Vagina (tissue), 2 donors: ENCODE measurements around the gene DLG3. TPM values are rescaled to one million over a fixed set of nuclear protein-coding genes. Genes with fewer than 3 reads are reported as not detected.

Source experiments
- DNase-seq, 2 donors: peaks; one replicate each; pipeline ENCODE4 v3.0.0-alpha.2; 2017; ENCODE audit errors: extremely low spot score in 2 of 2
- H3K27ac ChIP-seq: fragments of 200-600 bp; sonication (generic); one replicate; pipeline ENCODE4 v1.5.1; 2019
- H3K27me3 ChIP-seq: fragments of 200-600 bp; sonication (generic); one replicate; pipeline ENCODE4 v1.5.1; 2019
- H3K36me3 ChIP-seq, 2 donors: fragments of 200-600 bp; sonication (generic); one replicate each; pipeline ENCODE4 v1.5.1; 2017 to 2019
- H3K4me1 ChIP-seq: fragments of 200-600 bp; sonication (generic); one replicate; pipeline ENCODE4 v1.5.1; 2019
- H3K4me3 ChIP-seq, 2 donors: fragments of 200-600 bp; sonication (generic); 1 replicate in 1 of 2; 2 replicates in 1 of 2; pipeline ENCODE4 v1.5.1; 2016 to 2019
- H3K9me3 ChIP-seq: fragments of 200-600 bp; sonication (generic); one replicate; pipeline ENCODE4 v1.5.1; 2019
- CTCF ChIP-seq, 3 experiments: fragments of 450-650 bp in 2 of 3; fragments of 200-600 bp in 1 of 3; sonication (generic) in 1 of 3; IDR thresholded peaks; one replicate each; pipeline ENCODE4 v1.5.1; 2017 to 2019; ENCODE audit warnings: antibody characterized with exemption in 3 of 3, mild to moderate bottlenecking in 2 of 3, moderate library complexity in 2 of 3
- POLR2A ChIP-seq, 2 donors: fragments of 450-650 bp; IDR thresholded peaks; one replicate each; pipeline ENCODE4 v1.6.1; 2017; ENCODE audit warnings: antibody characterized with exemption in 2 of 2, mild to moderate bottlenecking in 2 of 2, moderate library complexity in 2 of 2
- POLR2AphosphoS5 ChIP-seq, 2 donors: sonication (generic); formaldehyde crosslinking; IDR thresholded peaks; one replicate each; pipeline ENCODE4 v1.9.0; 2017; ENCODE audit warnings: antibody characterized with exemption in 2 of 2, mild to moderate bottlenecking in 2 of 2, low read depth in 1 of 2; ENCODE audit not compliant: insufficient read depth in 1 of 2
- intact Hi-C: fragments of 100-400 bp; cut with DNase I; formaldehyde crosslinking; loops from one replicate; pipeline ENCODE4 v1.15.1; 2023
- total RNA-seq: library from RNA; depleted of rRNA; stranded (reverse); fragments of >200 nt; gene quantifications from one replicate; pipeline ENCODE4 v1.2.3, GENCODE V29; 2016

DLG3 gene
- total RNA-seq, 1 donor from 2014 or later: 27.0 TPM

GRCh38 chrX:70479922-70480659 lies 35.5 kb downstream of the DLG3 start:
- DNase-seq: no peak
- Histone ChIP-seq H3K9me3 (no peaks in the 10 kb centered on the region), H3K27me3 (no peaks in the 10 kb centered on the region), H3K36me3 (no peaks in the 10 kb centered on the region), H3K4me1 (peaks cover 31% of the 10 kb centered on the region), H3K27ac (peak overlapping the region; percentile 56), H3K4me3 (no peak overlapping the region)
- intact Hi-C loops: no loop called here
- TF ChIP-seq POLR2A (IDR thresholded peaks at IDR 0.05): no peak
- no peak for TF ChIP-seq POLR2AphosphoS5 (IDR thresholded peaks at IDR 0.05; ENCODE audit: insufficient read depth in 1 of 2, low read depth in 1 of 2)
- TF ChIP-seq CTCF (IDR thresholded peaks at IDR 0.05): no peak

DNA sequence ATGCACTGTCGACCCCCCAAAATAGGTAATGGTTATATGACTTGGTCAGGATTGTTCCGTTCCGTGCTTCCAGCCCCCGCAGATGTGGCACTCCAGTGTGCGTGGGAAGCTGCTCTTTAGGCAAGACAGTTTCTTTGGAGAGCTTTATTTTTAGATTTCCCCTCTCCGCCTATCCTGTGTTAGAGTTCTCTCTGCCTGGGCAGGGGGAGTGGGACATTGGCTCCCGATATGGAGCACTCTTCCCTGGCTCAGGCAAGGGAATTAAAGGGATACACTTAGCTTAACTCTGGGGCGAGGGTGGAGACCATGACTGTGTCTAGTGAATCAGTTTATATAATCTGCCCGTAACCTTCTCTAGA lies 36.0 kb downstream of the DLG3 start:
- H3K4me1 ChIP-seq: peaks cover 31% of the 10 kb centered on the region
- peak overlapping the region; percentile 56 for H3K27ac ChIP-seq
- TF ChIP-seq POLR2A (IDR thresholded peaks at IDR 0.05) (no peak), CTCF (IDR thresholded peaks at IDR 0.05) (no peak), POLR2AphosphoS5 (IDR thresholded peaks at IDR 0.05; ENCODE audit: insufficient read depth in 1 of 2, low read depth in 1 of 2) (peak in 1 of 2 donors; percentile 6)
- no peak overlapping the region for H3K4me3 ChIP-seq
- intact Hi-C loops: no loop called here
- no peaks in the 10 kb centered on the region for H3K27me3 ChIP-seq
- H3K9me3 ChIP-seq: no peaks in the 10 kb centered on the region
- no peaks in the 10 kb centered on the region for H3K36me3 ChIP-seq
- no peak for DNase-seq

- Histone ChIP-seq H3K9me3 (no peaks in the 10 kb centered on the region), H3K4me1 (peaks cover 31% of the 10 kb centered on the region), H3K4me3 (no peak overlapping the region), H3K27ac (no peak overlapping the region), H3K36me3 (no peaks in the 10 kb centered on the region), H3K27me3 (no peaks in the 10 kb centered on the region)
- no peak for DNase-seq
- TF ChIP-seq POLR2A (IDR thresholded peaks at IDR 0.05) (no peak), CTCF (IDR thresholded peaks at IDR 0.05) (no peak), POLR2AphosphoS5 (IDR thresholded peaks at IDR 0.05; ENCODE audit: insufficient read depth in 1 of 2, low read depth in 1 of 2) (no peak)
- intact Hi-C loops: no loop called here
These were observed 37.0 kb downstream of the DLG3 start for GRCh38 chrX:70481471-70482270.

DNA sequence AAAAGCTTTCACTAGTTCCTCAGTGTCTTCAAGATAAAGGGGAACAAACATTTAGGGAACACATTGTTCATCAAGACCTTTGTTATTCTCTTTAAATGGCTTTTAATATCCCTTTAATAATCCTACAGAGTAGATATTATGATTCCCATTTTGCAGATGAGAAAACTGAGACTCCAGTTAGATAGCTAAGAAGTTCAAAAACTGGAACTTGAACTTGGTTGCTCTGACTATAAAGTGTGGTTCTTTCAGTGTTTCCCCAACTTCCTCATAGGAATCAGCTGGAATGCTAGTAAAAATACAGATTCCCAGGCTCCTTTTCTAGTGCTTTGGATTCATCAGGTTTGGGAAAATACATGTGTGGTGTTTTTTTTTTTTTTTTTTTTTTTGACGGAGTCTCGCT lies 37.7 kb downstream of the DLG3 start:
- Histone ChIP-seq H3K4me1 (peaks cover 31% of the 10 kb centered on the region), H3K27ac (no peak overlapping the region), H3K27me3 (no peaks in the 10 kb centered on the region), H3K9me3 (no peaks in the 10 kb centered on the region), H3K4me3 (no peak overlapping the region), H3K36me3 (no peaks in the 10 kb centered on the region)
- DNase-seq: no peak
- intact Hi-C loops: no loop called here
- TF ChIP-seq POLR2AphosphoS5 (IDR thresholded peaks at IDR 0.05; ENCODE audit: insufficient read depth in 1 of 2, low read depth in 1 of 2) (no peak), POLR2A (IDR thresholded peaks at IDR 0.05) (no peak), CTCF (IDR thresholded peaks at IDR 0.05) (no peak)

GRCh38 chrX:70485466-70485865 lies 40.8 kb downstream of the DLG3 start:
- DNase-seq: no peak
- Histone ChIP-seq H3K4me1 (peaks cover 2% of the 10 kb centered on the region), H3K27me3 (no peaks in the 10 kb centered on the region), H3K4me3 (no peak overlapping the region), H3K9me3 (no peaks in the 10 kb centered on the region), H3K36me3 (no peaks in the 10 kb centered on the region), H3K27ac (no peak overlapping the region)
- TF ChIP-seq POLR2A (IDR thresholded peaks at IDR 0.05): no peak
- no peak for TF ChIP-seq POLR2AphosphoS5 (IDR thresholded peaks at IDR 0.05; ENCODE audit: insufficient read depth in 1 of 2, low read depth in 1 of 2)
- TF ChIP-seq CTCF (IDR thresholded peaks at IDR 0.05): no peak
- intact Hi-C loops: no loop called here
